ENCODE results near the gene B3GLCT.

Gene B3GLCT

DNA sequence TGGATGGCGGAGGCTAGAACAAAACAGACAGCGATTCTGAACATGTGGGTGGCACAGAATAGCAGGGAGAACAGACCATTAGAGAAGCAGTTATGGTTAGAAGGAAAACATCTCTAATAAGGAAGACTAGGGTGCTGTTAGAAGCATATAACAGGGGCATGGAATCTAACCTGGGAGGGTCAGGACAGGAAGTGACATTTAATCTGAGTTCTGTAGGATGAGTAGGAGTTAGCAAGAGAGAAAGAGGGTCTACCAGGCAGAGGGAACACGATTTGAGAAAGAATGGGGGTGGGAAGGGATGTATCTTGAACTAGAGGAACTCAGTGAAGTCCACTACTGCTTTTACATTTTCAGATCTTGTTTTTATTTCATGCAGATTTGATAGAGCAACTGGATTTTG lies 48.6 kb downstream of the B3GLCT start:
- H3K27me3 ChIP-seq (replicated peaks; ENCODE audit: insufficient read depth, low read length), result no peaks in the 10 kb centered on the region

DNA sequence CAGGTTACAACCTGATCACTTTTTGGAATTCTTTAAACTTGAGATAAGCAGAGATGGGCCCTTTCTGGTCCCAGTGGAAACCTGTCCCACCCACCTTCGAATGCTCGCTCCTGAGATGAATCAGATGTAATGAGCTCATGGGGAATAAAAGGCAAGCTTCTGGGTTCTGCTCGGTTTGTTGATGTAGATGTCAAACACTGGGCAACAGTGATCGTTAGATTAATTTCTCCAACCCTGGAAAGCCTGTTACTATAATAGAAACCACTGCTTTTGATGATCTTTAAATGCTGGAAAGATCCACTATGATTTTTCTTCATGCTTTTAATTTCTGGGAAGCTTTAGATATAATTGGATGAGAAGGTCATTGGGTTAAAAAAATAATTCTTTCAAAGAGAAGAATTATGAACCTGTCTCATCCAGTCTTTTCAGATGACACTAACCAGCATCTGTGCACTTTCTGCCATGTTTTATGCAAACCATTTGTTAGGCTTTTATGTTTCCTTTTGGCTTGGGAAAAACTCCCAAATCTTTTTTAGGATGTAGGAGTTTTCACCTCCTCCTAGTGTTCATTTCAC lies 49.3 kb downstream of the B3GLCT start:
- Histone ChIP-seq H2AFZ (ENCODE audit: low read length) (no peak overlapping the region), H3K4me3 (ENCODE audit: low read length) (no peak overlapping the region), H3F3A (ENCODE audit: insufficient read depth, low read length) (no peaks in the 10 kb centered on the region), H3K9ac (ENCODE audit: low read length) (no peak overlapping the region), H3K36me3 (replicated peaks; ENCODE audit: insufficient read depth, low read length) (no peaks in the 10 kb centered on the region), H3K9me3 (replicated peaks; ENCODE audit: insufficient read depth, low read length) (no peaks in the 10 kb centered on the region), H3K27ac (ENCODE audit: low read length) (no peak overlapping the region), H3K79me2 (ENCODE audit: low read length) (no peaks in the 10 kb centered on the region), H3K27me3 (replicated peaks; ENCODE audit: insufficient read depth, low read length) (no peaks in the 10 kb centered on the region), H3K4me2 (ENCODE audit: low read depth, low read length) (no peak overlapping the region), H4K20me1 (ENCODE audit: insufficient read depth, low read length) (no peaks in the 10 kb centered on the region), H3K4me1 (ENCODE audit: low read length) (no peaks in the 10 kb centered on the region), H3K9me2 (replicated peaks; ENCODE audit: insufficient read depth, low read length) (no peaks in the 10 kb centered on the region)
- TF ChIP-seq EZH2 (optimal IDR thresholded peaks at IDR 0.05; ENCODE audit: low read depth, low read length) (no peak), EZH2phosphoT487 (IDR thresholded peaks at IDR 0.05; ENCODE audit: low read length) (no peak)
- TF ChIP-seq, protein P1, sequence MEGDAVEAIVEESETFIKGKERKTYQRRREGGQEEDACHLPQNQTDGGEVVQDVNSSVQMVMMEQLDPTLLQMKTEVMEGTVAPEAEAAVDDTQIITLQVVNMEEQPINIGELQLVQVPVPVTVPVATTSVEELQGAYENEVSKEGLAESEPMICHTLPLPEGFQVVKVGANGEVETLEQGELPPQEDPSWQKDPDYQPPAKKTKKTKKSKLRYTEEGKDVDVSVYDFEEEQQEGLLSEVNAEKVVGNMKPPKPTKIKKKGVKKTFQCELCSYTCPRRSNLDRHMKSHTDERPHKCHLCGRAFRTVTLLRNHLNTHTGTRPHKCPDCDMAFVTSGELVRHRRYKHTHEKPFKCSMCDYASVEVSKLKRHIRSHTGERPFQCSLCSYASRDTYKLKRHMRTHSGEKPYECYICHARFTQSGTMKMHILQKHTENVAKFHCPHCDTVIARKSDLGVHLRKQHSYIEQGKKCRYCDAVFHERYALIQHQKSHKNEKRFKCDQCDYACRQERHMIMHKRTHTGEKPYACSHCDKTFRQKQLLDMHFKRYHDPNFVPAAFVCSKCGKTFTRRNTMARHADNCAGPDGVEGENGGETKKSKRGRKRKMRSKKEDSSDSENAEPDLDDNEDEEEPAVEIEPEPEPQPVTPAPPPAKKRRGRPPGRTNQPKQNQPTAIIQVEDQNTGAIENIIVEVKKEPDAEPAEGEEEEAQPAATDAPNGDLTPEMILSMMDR (IDR thresholded peaks at IDR 0.05; ENCODE audit: low read length), result no peak
- DNase-seq, result no peak

More for the DNA sequence above, 48.6 kb downstream of the B3GLCT start:
- no peak for DNase-seq
- H3K9me2 ChIP-seq (replicated peaks; ENCODE audit: insufficient read depth, low read length), result no peaks in the 10 kb centered on the region
- H3K36me3 ChIP-seq (replicated peaks; ENCODE audit: insufficient read depth, low read length), result no peaks in the 10 kb centered on the region
- H3K4me2 ChIP-seq (ENCODE audit: low read depth, low read length), result no peak overlapping the region
- H3F3A ChIP-seq (ENCODE audit: insufficient read depth, low read length), result no peaks in the 10 kb centered on the region
- no peaks in the 10 kb centered on the region for H4K20me1 ChIP-seq (ENCODE audit: insufficient read depth, low read length)
- H3K4me3 ChIP-seq (ENCODE audit: low read length), result no peak overlapping the region
- H3K9me3 ChIP-seq (replicated peaks; ENCODE audit: insufficient read depth, low read length), result no peaks in the 10 kb centered on the region
- H2AFZ ChIP-seq (ENCODE audit: low read length), result no peak overlapping the region
- H3K79me2 ChIP-seq (ENCODE audit: low read length), result no peaks in the 10 kb centered on the region
- no peak overlapping the region for H3K9ac ChIP-seq (ENCODE audit: low read length)
- no peak overlapping the region for H3K27ac ChIP-seq (ENCODE audit: low read length)
- TF ChIP-seq, protein P1 (IDR thresholded peaks at IDR 0.05; ENCODE audit: low read length), result no peak
- TF ChIP-seq EZH2phosphoT487 (IDR thresholded peaks at IDR 0.05; ENCODE audit: low read length) (no peak), EZH2 (optimal IDR thresholded peaks at IDR 0.05; ENCODE audit: low read depth, low read length) (no peak)
- H3K4me1 ChIP-seq (ENCODE audit: low read length), result no peaks in the 10 kb centered on the region

DNA sequence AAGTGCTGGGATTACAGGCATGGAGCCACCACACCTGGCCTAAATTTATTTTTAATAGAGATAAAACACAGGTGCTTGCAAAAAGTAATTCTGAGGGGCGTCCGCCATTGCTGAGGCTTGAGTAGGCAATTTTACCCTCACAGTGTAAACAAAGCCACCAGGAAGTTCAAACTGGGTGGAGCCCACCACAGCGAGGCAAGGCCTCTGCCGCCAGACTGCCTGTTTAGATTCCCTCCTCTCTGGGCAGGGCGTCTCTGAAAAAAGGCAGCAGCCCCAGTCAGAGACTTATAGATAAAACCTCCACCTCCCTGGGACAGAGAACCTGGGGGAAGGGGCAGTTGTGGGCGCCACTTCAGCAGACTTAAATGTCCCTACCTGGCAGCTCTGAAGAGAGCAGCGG lies 50.7 kb downstream of the B3GLCT start:
- DNase-seq, result no peak
- Histone ChIP-seq H3K79me2 (ENCODE audit: low read length) (no peaks in the 10 kb centered on the region), H3K36me3 (replicated peaks; ENCODE audit: insufficient read depth, low read length) (no peaks in the 10 kb centered on the region), H4K20me1 (ENCODE audit: insufficient read depth, low read length) (no peaks in the 10 kb centered on the region), H3K9ac (ENCODE audit: low read length) (no peak overlapping the region), H3K9me3 (replicated peaks; ENCODE audit: insufficient read depth, low read length) (no peaks in the 10 kb centered on the region), H3K4me3 (ENCODE audit: low read length) (no peak overlapping the region), H3K9me2 (replicated peaks; ENCODE audit: insufficient read depth, low read length) (no peaks in the 10 kb centered on the region), H3K27me3 (replicated peaks; ENCODE audit: insufficient read depth, low read length) (no peaks in the 10 kb centered on the region), H2AFZ (ENCODE audit: low read length) (no peak overlapping the region), H3K27ac (ENCODE audit: low read length) (no peak overlapping the region), H3F3A (ENCODE audit: insufficient read depth, low read length) (no peaks in the 10 kb centered on the region), H3K4me2 (ENCODE audit: low read depth, low read length) (no peak overlapping the region), H3K4me1 (ENCODE audit: low read length) (no peaks in the 10 kb centered on the region)
- TF ChIP-seq, protein P1 (IDR thresholded peaks at IDR 0.05; ENCODE audit: low read length), result no peak
- TF ChIP-seq EZH2phosphoT487 (IDR thresholded peaks at IDR 0.05; ENCODE audit: low read length), result no peak
- no peak for TF ChIP-seq EZH2 (optimal IDR thresholded peaks at IDR 0.05; ENCODE audit: low read depth, low read length)
